Transverse colon (tissue), 4 donors: Measurements from ENCODE around the gene ARHGAP24. TPM values are rescaled to one million over a fixed set of nuclear protein-coding genes. Genes with fewer than 3 reads are reported as not detected.
"Not testable (repeated sequence)": the region's sequence is repeated elsewhere in the genome, so short reads cannot be mapped to it uniquely, and the experiment has no call there.

ENCODE experiments used
- DNase-seq: peaks from one replicate; pipeline ENCODE4 v3.0.0-alpha.2; 2019
- H3K27ac ChIP-seq, 4 donors: fragments of 200-600 bp; sonication (generic); 2 replicates each; pipeline ENCODE4 v1.5.1; 2016 to 2018; ENCODE audit warnings: inconsistent platforms in 4 of 4
- H3K27me3 ChIP-seq: fragments of 200-600 bp; sonication (generic); 2 replicates; pipeline ENCODE4 v1.5.1; 2017; ENCODE audit warnings: inconsistent platforms
- H3K36me3 ChIP-seq, 4 donors: fragments of 200-600 bp; sonication (generic); 2 replicates each; pipeline ENCODE4 v1.5.1; 2017 to 2019; ENCODE audit warnings: inconsistent platforms in 4 of 4
- H3K4me1 ChIP-seq, 4 donors: fragments of 200-600 bp; sonication (generic); 2 replicates each; pipeline ENCODE4 v1.5.1; 2017 to 2020; ENCODE audit warnings: inconsistent platforms in 4 of 4
- H3K4me3 ChIP-seq, 4 donors: fragments of 200-600 bp; sonication (generic); 1 replicate in 1 of 4; 2 replicates in 3 of 4; pipeline versions ENCODE4 v1.5.1 to v1.6.1; 2017 to 2019; ENCODE audit warnings: inconsistent platforms in 4 of 4
- H3K9me3 ChIP-seq, 2 donors: fragments of 200-600 bp; sonication (generic); 2 replicates each; pipeline ENCODE4 v1.5.1; 2017 to 2019; ENCODE audit warnings: inconsistent platforms in 2 of 2
- EP300 ChIP-seq: sonication (generic); formaldehyde crosslinking; IDR thresholded peaks from one replicate; pipeline ENCODE4 v1.6.1; 2017; ENCODE audit warnings: antibody characterized with exemption, low read depth
- POLR2A ChIP-seq: fragments of 450-650 bp; IDR thresholded peaks from one replicate; pipeline ENCODE4 v1.6.1; 2016; ENCODE audit warnings: antibody characterized with exemption, mild to moderate bottlenecking, moderate library complexity
- POLR2AphosphoS5 ChIP-seq, 3 donors: sonication (generic); formaldehyde crosslinking; IDR thresholded peaks; one replicate each; pipeline ENCODE4 v1.6.1; 2016; ENCODE audit warnings: antibody characterized with exemption in 3 of 3
- WGBS, 2 donors: methylation state at CpG; one replicate each; pipeline ENCODE4 v1.1.5; 2018; ENCODE audit warnings: low coverage in 1 of 2; 5-methylcytosine and 5-hydroxymethylcytosine counted together
- in situ Hi-C, 4 donors: fragments of 200-750 bp; cut with MboI; loops; one replicate each; pipeline versions ENCODE4 v1.15.0 to v1.15.1; 2017; ENCODE audit warnings: low sequenced_read_pairs in 3 of 4, low pct_ligation_motif_present in 1 of 4, low pct_unique_long_range_greater_than_20kb in 1 of 4
- intact Hi-C: fragments of 100-400 bp; cut with DNase I; formaldehyde crosslinking; loops from one replicate; pipeline ENCODE4 v1.15.1; 2023; ENCODE audit warnings: low total_unique reads
- total RNA-seq, 4 donors: library from RNA; depleted of rRNA; stranded (reverse); fragments of >200 nt; gene quantifications; one replicate each; pipeline ENCODE4 v1.1.0, GENCODE V29; 2016
- TF ChIP-seq, protein P1 (sequence below), 5 experiments: fragments of 200-600 bp in 3 of 5; fragments of 450-650 bp in 2 of 5; sonication (generic) in 3 of 5; IDR thresholded peaks; 1 replicate in 2 of 5; 2 replicates in 3 of 5; pipeline ENCODE4 v1.5.1; 2016 to 2017; ENCODE audit warnings: antibody characterized with exemption in 5 of 5, inconsistent platforms in 3 of 5, mild to moderate bottlenecking in 2 of 5, moderate library complexity in 1 of 5

Gene ARHGAP24
- total RNA-seq, 4 donors from 2014 or later, result 4.2 to 32.0 (median 12.6) TPM

- Histone ChIP-seq H3K4me3 (no peak overlapping the region), H3K36me3 (no peaks in the 10 kb centered on the region), H3K27me3 (no peaks in the 10 kb centered on the region), H3K9me3 (no peaks in the 10 kb centered on the region), H3K4me1 (no peaks in the 10 kb centered on the region), H3K27ac (no peak overlapping the region)
- 88 to 92% methylated on average over 2 to 3 of the region's 3 CpGs for WGBS, 2 donors
- in situ Hi-C loops, result no loop called here
- intact Hi-C loops, result no loop called here
- TF ChIP-seq POLR2AphosphoS5 (IDR thresholded peaks at IDR 0.05), result no peak
- TF ChIP-seq POLR2A, result no peak
- TF ChIP-seq, protein P1, sequence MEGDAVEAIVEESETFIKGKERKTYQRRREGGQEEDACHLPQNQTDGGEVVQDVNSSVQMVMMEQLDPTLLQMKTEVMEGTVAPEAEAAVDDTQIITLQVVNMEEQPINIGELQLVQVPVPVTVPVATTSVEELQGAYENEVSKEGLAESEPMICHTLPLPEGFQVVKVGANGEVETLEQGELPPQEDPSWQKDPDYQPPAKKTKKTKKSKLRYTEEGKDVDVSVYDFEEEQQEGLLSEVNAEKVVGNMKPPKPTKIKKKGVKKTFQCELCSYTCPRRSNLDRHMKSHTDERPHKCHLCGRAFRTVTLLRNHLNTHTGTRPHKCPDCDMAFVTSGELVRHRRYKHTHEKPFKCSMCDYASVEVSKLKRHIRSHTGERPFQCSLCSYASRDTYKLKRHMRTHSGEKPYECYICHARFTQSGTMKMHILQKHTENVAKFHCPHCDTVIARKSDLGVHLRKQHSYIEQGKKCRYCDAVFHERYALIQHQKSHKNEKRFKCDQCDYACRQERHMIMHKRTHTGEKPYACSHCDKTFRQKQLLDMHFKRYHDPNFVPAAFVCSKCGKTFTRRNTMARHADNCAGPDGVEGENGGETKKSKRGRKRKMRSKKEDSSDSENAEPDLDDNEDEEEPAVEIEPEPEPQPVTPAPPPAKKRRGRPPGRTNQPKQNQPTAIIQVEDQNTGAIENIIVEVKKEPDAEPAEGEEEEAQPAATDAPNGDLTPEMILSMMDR (IDR thresholded peaks at IDR 0.05), result no peak
- TF ChIP-seq EP300, result no peak
- DNase-seq, result no peak
These were observed 420.8 kb downstream of the ARHGAP24 start for GRCh38 chr4:85895755-85896154.

DNA sequence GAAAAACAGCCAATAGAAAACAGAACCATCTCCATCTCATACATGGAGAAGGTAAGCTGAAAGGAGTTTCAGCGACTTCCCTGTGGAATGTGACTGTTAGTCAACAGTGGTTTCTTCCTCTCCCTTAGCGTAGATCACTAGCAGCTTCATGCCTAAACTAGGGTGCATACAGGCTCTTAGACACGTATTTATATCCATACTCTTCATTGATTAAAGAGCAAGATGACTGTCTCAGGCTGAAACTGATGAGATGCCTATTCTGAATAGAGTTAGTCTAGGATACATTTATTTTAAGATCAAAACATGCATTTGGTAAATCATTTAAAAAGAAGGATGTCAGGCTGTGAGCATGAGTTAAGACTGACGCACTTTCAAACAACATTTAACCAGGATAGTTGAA, 423.3 kb downstream of the ARHGAP24 start:
- intact Hi-C loops (no loop called here), in situ Hi-C loops (no loop called here)
- no peak for DNase-seq
- Histone ChIP-seq H3K27ac (no peak overlapping the region), H3K4me1 (no peaks in the 10 kb centered on the region), H3K9me3 (no peaks in the 10 kb centered on the region), H3K4me3 (no peak overlapping the region), H3K36me3 (no peaks in the 10 kb centered on the region), H3K27me3 (no peaks in the 10 kb centered on the region)
- whole genome bisulfite sequencing, 2 donors, result 85 to 90% methylated on average over 4 of the region's 4 CpGs
- no peak for TF ChIP-seq POLR2A
- TF ChIP-seq, protein P1 (IDR thresholded peaks at IDR 0.05), result no peak
- TF ChIP-seq POLR2AphosphoS5 (IDR thresholded peaks at IDR 0.05), result no peak
- TF ChIP-seq EP300, result no peak

DNA sequence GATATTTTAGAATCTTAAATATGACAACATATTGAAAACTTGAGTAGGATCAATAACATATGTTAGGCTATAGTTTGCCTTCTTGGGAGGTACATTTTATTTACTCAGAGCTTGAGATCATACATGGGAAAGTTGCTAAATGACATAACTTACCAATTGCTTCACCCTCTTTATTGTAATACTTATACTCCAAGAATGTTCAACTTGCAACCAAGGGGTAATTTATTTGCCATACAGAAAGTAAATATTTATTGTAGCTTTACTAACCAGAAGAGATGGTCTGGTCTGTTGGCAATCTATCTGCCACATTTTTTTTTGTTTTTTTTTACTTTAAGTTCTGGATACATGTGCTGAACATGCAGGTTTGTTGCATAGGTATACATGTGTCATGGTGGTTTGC, 426.6 kb downstream of the ARHGAP24 start:
- no peak overlapping the region for H3K4me3 ChIP-seq
- H3K9me3 ChIP-seq, result no peaks in the 10 kb centered on the region
- peaks cover 0 to 10% (median 6%) of the 10 kb centered on the region in 4 donors for H3K4me1 ChIP-seq
- H3K36me3 ChIP-seq, result no peaks in the 10 kb centered on the region
- no peak overlapping the region for H3K27ac ChIP-seq
- intact Hi-C loops, result no loop called here
- in situ Hi-C loops, result no loop called here
- no peak for DNase-seq
- no peak for TF ChIP-seq POLR2A
- no peak for TF ChIP-seq EP300
- TF ChIP-seq POLR2AphosphoS5 (IDR thresholded peaks at IDR 0.05), result no peak
- TF ChIP-seq, protein P1 (IDR thresholded peaks at IDR 0.05), result no peak
- no peaks in the 10 kb centered on the region for H3K27me3 ChIP-seq

DNA sequence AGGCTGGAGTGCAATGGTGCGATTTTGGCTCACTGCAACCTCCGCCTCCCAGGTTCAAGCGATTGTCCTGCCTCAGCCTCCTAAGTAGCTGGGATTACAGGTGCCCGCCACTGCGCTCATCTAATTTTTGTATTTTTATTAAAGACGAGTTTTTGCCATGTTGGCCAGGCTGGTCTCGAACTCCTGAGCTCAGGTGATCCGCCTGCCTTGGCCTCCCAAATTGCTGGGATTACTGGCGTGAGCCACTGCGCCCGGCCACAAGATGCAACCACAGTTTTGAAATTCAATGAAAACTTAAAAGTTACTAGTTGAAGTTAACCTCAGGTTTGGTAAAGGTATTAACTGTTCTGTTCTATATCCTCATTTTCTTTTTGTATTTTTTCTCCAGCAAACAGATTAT, 427.7 kb downstream of the ARHGAP24 start:
- intact Hi-C loops, H3K4me3 ChIP-seq, H3K27ac ChIP-seq, H3K9me3 ChIP-seq, H3K36me3 ChIP-seq, H3K27me3 ChIP-seq, DNase-seq, in situ Hi-C loops: not testable (repeated sequence)
- peaks cover 0 to 10% (median 6%) of the 10 kb centered on the region in 4 donors for H3K4me1 ChIP-seq
- 96 to 99% methylated on average over 10 to 11 of the region's 11 CpGs for WGBS, 2 donors

DNA sequence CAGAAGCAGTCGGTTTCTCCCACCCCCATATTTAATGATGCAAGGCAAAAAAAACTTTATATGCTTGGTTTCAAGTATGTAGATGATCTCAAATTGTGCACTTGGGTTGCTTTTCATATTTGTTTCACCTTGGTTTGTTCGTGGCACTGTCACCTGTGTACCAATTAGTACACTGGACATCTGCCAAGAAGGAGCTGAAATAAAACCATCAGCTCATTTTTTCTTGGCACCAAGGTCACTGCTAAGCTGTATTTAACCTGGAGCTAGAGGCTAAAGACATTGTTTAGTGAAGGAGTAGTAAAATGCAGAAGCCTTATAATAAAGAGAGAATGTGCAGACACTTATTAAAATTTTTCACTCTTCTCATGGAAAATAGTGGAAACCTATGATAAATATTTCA, 430.8 kb downstream of the ARHGAP24 start:
- intact Hi-C loops, result no loop called here
- DNase-seq, result no peak

More for the DNA sequence above, 430.8 kb downstream of the ARHGAP24 start:
- Histone ChIP-seq H3K9me3 (no peaks in the 10 kb centered on the region), H3K27ac (no peak overlapping the region), H3K36me3 (no peaks in the 10 kb centered on the region), H3K4me3 (no peak overlapping the region), H3K4me1 (peaks cover 0 to 10% (median 6%) of the 10 kb centered on the region in 4 donors), H3K27me3 (no peaks in the 10 kb centered on the region)
- in situ Hi-C loops, result no loop called here
- TF ChIP-seq POLR2AphosphoS5 (IDR thresholded peaks at IDR 0.05) (no peak), POLR2A (no peak), EP300 (no peak)
- TF ChIP-seq, protein P1 (IDR thresholded peaks at IDR 0.05), result no peak
- WGBS, 2 donors, result 26 to 52% methylated on average over 2 of the region's 2 CpGs
